IMR-90 (cell line): ENCODE results near the gene C5orf63. TPM values are rescaled to one million over a fixed set of nuclear protein-coding genes. Genes with fewer than 3 reads are reported as not detected.

ENCODE experiments used
- ATAC-seq: fragments of 200-7000 bp; cut with Tn5 transposase; 2 replicates; pipeline ENCODE4 v1.9.1; 2020; ENCODE audit warnings: low read depth, mild to moderate bottlenecking, moderate library complexity
- BruUV-seq: library from RNA; stranded (reverse); fragments of 400-500 nt; replicated peaks from 2 replicates; lab custom pipeline; 2021; lab: Mats Ljungman, UMichigan
- CTCF ChIA-PET: fragments of 300-600 bp; formaldehyde crosslinking; extraction: SDS; loops from one replicate; lab custom pipeline; 2021; ENCODE audit warnings: antibody characterized with exemption; lab: Yijun Ruan, JAX
- POLR2A ChIA-PET: fragments of 300-600 bp; sonication (Branson Sonifier 250); formaldehyde crosslinking; loops from one replicate; lab custom pipeline; 2022; ENCODE audit warnings: antibody characterized with exemption; ENCODE audit not compliant: unreplicated experiment; lab: Charles Lee
- DNase-seq: peaks from one replicate; pipeline ENCODE4 v3.0.0; 2013
- H2AFZ ChIP-seq: replicated peaks from 2 replicates; pipeline ENCODE3; 2013; ENCODE audit warnings: low read length, mild to moderate bottlenecking; ENCODE audit not compliant: poor library complexity
- H2AK5ac ChIP-seq: 2 replicates; pipeline ENCODE4 v1.6.1; 2013; ENCODE audit warnings: low read depth, low read length, inconsistent platforms
- H2AK9ac ChIP-seq: replicated peaks from 2 replicates; pipeline ENCODE3; 2013; ENCODE audit warnings: mild to moderate bottlenecking, low read depth, low read length, moderate library complexity; ENCODE audit not compliant: poor library complexity
- H2BK120ac ChIP-seq: 2 replicates; pipeline ENCODE4 v1.6.1; 2013; ENCODE audit warnings: low read depth, low read length, inconsistent platforms
- H2BK15ac ChIP-seq: 3 replicates; pipeline ENCODE4 v1.6.1; 2013; ENCODE audit warnings: low read depth, low read length, inconsistent platforms
- H2BK20ac ChIP-seq: 2 replicates; pipeline ENCODE4 v1.6.1; 2013; ENCODE audit warnings: low read depth, mild to moderate bottlenecking, inconsistent platforms, low read length, moderate library complexity
- H2BK5ac ChIP-seq: 2 replicates; pipeline ENCODE4 v1.6.1; 2013; ENCODE audit warnings: mild to moderate bottlenecking, low read depth, low read length, inconsistent platforms; ENCODE audit not compliant: poor library complexity, severe bottlenecking
- H3K14ac ChIP-seq: replicated peaks from 2 replicates; pipeline ENCODE4 v1.6.1; 2013; ENCODE audit warnings: low read depth, low read length, inconsistent platforms
- H3K18ac ChIP-seq: 2 replicates; pipeline ENCODE4 v1.6.1; 2013; ENCODE audit warnings: low read depth, low read length, control low read depth
- H3K23ac ChIP-seq: 2 replicates; pipeline ENCODE4 v1.6.1; 2013; ENCODE audit warnings: low read depth, low read length, inconsistent platforms
- H3K27ac ChIP-seq: 2 replicates; pipeline ENCODE4 v1.5.1; 2013; ENCODE audit warnings: mild to moderate bottlenecking, control low read depth, low read length; ENCODE audit not compliant: insufficient read depth
- H3K27me3 ChIP-seq: 2 replicates; pipeline ENCODE4 v1.6.1; 2013; ENCODE audit warnings: low read length; ENCODE audit not compliant: control insufficient read depth, insufficient read depth
- H3K36me3 ChIP-seq: 2 replicates; pipeline ENCODE4 v1.6.1; 2013; ENCODE audit warnings: low read length, mixed read lengths; ENCODE audit not compliant: control insufficient read depth, insufficient read depth
- H3K4ac ChIP-seq: 2 replicates; pipeline ENCODE4 v1.6.1; 2013; ENCODE audit warnings: low read depth, low read length, inconsistent platforms
- H3K4me1 ChIP-seq: 2 replicates; pipeline ENCODE4 v1.6.1; 2013; ENCODE audit warnings: low read length, mixed read lengths; ENCODE audit not compliant: control insufficient read depth, insufficient read depth
- H3K4me2 ChIP-seq: 2 replicates; pipeline ENCODE4 v1.6.1; 2013; ENCODE audit warnings: low read depth, mild to moderate bottlenecking, control low read depth, low read length, moderate library complexity
- H3K4me3 ChIP-seq: 2 replicates; pipeline ENCODE4 v1.5.1; 2013; ENCODE audit warnings: low read depth, mild to moderate bottlenecking, control low read depth, low read length, moderate library complexity; ENCODE audit not compliant: insufficient read depth
- H3K56ac ChIP-seq: 2 replicates; pipeline ENCODE4 v1.6.1; 2013; ENCODE audit warnings: low read length, inconsistent platforms; ENCODE audit not compliant: insufficient read depth; ENCODE audit errors: extremely low read depth
- H3K79me1 ChIP-seq, 2 experiments: 2 replicates each; pipeline ENCODE4 v1.6.1; 2013; ENCODE audit warnings: low read length in 2 of 2, inconsistent platforms in 1 of 2, low read depth in 1 of 2
- H3K9ac ChIP-seq: 2 replicates; pipeline ENCODE4 v1.6.1; 2013; ENCODE audit warnings: low read depth, low read length, control low read depth
- H3K9me1 ChIP-seq: 2 replicates; pipeline ENCODE4 v1.6.1; 2013; ENCODE audit warnings: low read length, inconsistent platforms; ENCODE audit not compliant: insufficient read depth
- H3K9me3 ChIP-seq: 2 replicates; pipeline ENCODE4 v1.6.1; 2013; ENCODE audit warnings: low read length; ENCODE audit not compliant: control insufficient read depth, insufficient read depth
- H4K20me1 ChIP-seq: 2 replicates; pipeline ENCODE4 v1.6.1; 2013; ENCODE audit warnings: low read length, inconsistent platforms; ENCODE audit not compliant: insufficient read depth
- H4K5ac ChIP-seq: 2 replicates; pipeline ENCODE4 v1.6.1; 2013; ENCODE audit warnings: mild to moderate bottlenecking, low read depth, low read length, control low read depth
- H4K8ac ChIP-seq, 2 experiments: 2 replicates each; pipeline ENCODE4 v1.6.1; 2013; ENCODE audit warnings: low read depth in 2 of 2, low read length in 2 of 2, control low read depth in 1 of 2, inconsistent platforms in 1 of 2
- H4K91ac ChIP-seq: 2 replicates; pipeline ENCODE4 v1.6.1; 2013; ENCODE audit warnings: low read depth, low read length, inconsistent platforms; ENCODE audit not compliant: insufficient read depth
- BHLHE40 ChIP-seq: fragments of 150-350 bp; IDR thresholded peaks from 2 replicates; pipeline ENCODE4 v1.6.1; 2016; ENCODE audit warnings: mild to moderate bottlenecking, low read depth, low read length
- CEBPB ChIP-seq: IDR thresholded peaks from 2 replicates; pipeline ENCODE4 v1.6.1; 2012; ENCODE audit warnings: low read depth, low read length, improper control_type of control experiment
- CHD1 ChIP-seq: IDR thresholded peaks from 2 replicates; pipeline ENCODE4 v1.6.1; 2012; ENCODE audit warnings: low read depth, low read length, improper control_type of control experiment
- FOS ChIP-seq: fragments of 150-350 bp; IDR thresholded peaks from 2 replicates; pipeline ENCODE4 v1.6.1; 2016; ENCODE audit warnings: low read depth, low read length
- MAFK ChIP-seq: IDR thresholded peaks from 2 replicates; pipeline ENCODE4 v1.6.1; 2012; ENCODE audit warnings: low read depth, low read length, improper control_type of control experiment
- MXI1 ChIP-seq: IDR thresholded peaks from 2 replicates; pipeline ENCODE4 v1.6.1; 2012; ENCODE audit warnings: low read depth, mild to moderate bottlenecking, low read length, moderate library complexity, borderline replicate concordance
- NFE2L2 ChIP-seq: fragments of 150-350 bp; IDR thresholded peaks from 2 replicates; pipeline ENCODE4 v1.6.1; 2016; ENCODE audit warnings: low read depth, mild to moderate bottlenecking, low read length
- RAD21 ChIP-seq: IDR thresholded peaks from 2 replicates; pipeline ENCODE4 v1.6.1; 2012; ENCODE audit warnings: low read length, improper control_type of control experiment
- RCOR1 ChIP-seq: IDR thresholded peaks from 2 replicates; pipeline ENCODE4 v1.6.1; 2012; ENCODE audit warnings: mild to moderate bottlenecking, low read length, improper control_type of control experiment; ENCODE audit not compliant: insufficient replicate concordance
- RFX5 ChIP-seq: IDR thresholded peaks from 2 replicates; pipeline ENCODE4 v1.8.0; 2012; ENCODE audit warnings: low read depth, mild to moderate bottlenecking, low read length, moderate library complexity
- SMC3 ChIP-seq: fragments of 150-350 bp; IDR thresholded peaks from 2 replicates; pipeline ENCODE4 v1.6.1; 2016; ENCODE audit warnings: low read depth, mild to moderate bottlenecking, antibody characterized with exemption, low read length, moderate library complexity
- WGBS, 2 experiments: methylation state at CpG; one replicate each; pipeline versions ENCODE4 v1.1.5 to v1.1.7; 2013; ENCODE audit warnings: missing lambda C conversion rate in 2 of 2; ENCODE audit not compliant: insufficient read length in 1 of 2; ENCODE audit errors: extremely low coverage in 2 of 2; 5-methylcytosine and 5-hydroxymethylcytosine counted together
- dilution Hi-C: fragments of 300-500 bp; cut with HindIII; formaldehyde crosslinking; loops from one replicate; pipeline ENCODE4 v1.14.3; 2018; ENCODE audit warnings: low sequenced_read_pairs; ENCODE audit not compliant: unreplicated experiment
- in situ Hi-C: fragments of 300-500 bp; cut with MboI; formaldehyde crosslinking; loops from 3 replicates; pipeline ENCODE4 v1.14.3; 2019; ENCODE audit warnings: low sequenced_read_pairs, inconsistent platforms, mixed read lengths
- intact Hi-C: fragments of 100-400 bp; cut with micrococcal nuclease; formaldehyde crosslinking; loops from 2 replicates; pipeline ENCODE4 v1.10.0; 2022
- polyA plus RNA-seq, 3 experiments: library from polyadenylated mRNA; depleted of rRNA; stranded (reverse); fragments of >200 nt; gene quantifications; 2 replicates each; pipeline ENCODE4 v1.2.3, GENCODE V29; 2012; ENCODE audit warnings: low replicate concordance in 1 of 3
- total RNA-seq: library from RNA; depleted of rRNA; stranded (reverse); fragments of >200 nt; gene quantifications from 2 replicates; pipeline ENCODE4 v1.2.3, GENCODE V29; 2012
- TF ChIP-seq, protein P1 (sequence below): fragments of 150-350 bp; IDR thresholded peaks from 2 replicates; pipeline ENCODE4 v1.6.1; 2017; ENCODE audit warnings: mild to moderate bottlenecking, antibody characterized with exemption, low read length, low read depth
- TF ChIP-seq, protein P2 (sequence below): conservative IDR thresholded peaks from 2 replicates; pipeline ENCODE4 v1.5.1; 2012; ENCODE audit warnings: mild to moderate bottlenecking, low read depth, low read length, improper control_type of control experiment
- TF ChIP-seq, protein P3 (sequence below): fragments of 150-350 bp; IDR thresholded peaks from 2 replicates; pipeline ENCODE4 v1.6.1; 2016; ENCODE audit warnings: low read depth, mild to moderate bottlenecking, low read length, moderate library complexity, borderline replicate concordance

C5orf63 gene
- total and polyA plus RNA-seq, 2 of the 4 experiments (the other 2 are of a cell fraction): 0.72 to 1.1 TPM

DNA sequence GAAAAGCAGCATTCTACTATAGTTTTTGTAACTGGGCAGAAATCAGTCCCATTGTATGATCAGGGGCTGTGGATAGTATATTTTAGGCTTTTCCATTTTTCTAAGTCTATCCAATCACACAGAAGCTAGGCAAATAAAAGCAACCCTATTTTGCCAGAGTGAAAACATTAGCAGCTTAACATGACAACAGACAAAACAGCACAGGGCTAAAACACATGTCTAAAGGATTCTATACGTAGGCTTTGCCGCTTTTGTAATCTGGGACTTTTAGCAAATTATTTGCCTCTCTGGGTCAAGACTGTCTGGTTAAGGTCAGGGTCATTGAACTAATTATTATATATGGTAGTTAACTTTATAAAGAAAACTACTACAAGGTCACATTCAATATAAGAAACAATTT is 47.1 kb downstream of the C5orf63 start:
- POLR2A ChIA-PET: no interaction called here
- H3K23ac ChIP-seq: no peak overlapping the region
- H2AK5ac ChIP-seq: no peak overlapping the region
- H4K91ac ChIP-seq: no peak overlapping the region
- in situ Hi-C loops (no loop called here), dilution Hi-C loops (no loop called here), intact Hi-C loops (loop anchor here (2.0 kb wide), 1 partner anchor 13 kb away; no protein-coding TSS in a partner anchor)
- TF ChIP-seq, protein P1, sequence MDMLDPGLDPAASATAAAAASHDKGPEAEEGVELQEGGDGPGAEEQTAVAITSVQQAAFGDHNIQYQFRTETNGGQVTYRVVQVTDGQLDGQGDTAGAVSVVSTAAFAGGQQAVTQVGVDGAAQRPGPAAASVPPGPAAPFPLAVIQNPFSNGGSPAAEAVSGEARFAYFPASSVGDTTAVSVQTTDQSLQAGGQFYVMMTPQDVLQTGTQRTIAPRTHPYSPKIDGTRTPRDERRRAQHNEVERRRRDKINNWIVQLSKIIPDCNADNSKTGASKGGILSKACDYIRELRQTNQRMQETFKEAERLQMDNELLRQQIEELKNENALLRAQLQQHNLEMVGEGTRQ: no peak
- TF ChIP-seq BHLHE40: no peak
- no peak for TF ChIP-seq SMC3
- no peak for TF ChIP-seq RFX5
- no peak for TF ChIP-seq CEBPB
- no peak for TF ChIP-seq MXI1
- TF ChIP-seq CHD1: no peak
- TF ChIP-seq MAFK: no peak
- TF ChIP-seq RAD21: no peak
- TF ChIP-seq, protein P2, sequence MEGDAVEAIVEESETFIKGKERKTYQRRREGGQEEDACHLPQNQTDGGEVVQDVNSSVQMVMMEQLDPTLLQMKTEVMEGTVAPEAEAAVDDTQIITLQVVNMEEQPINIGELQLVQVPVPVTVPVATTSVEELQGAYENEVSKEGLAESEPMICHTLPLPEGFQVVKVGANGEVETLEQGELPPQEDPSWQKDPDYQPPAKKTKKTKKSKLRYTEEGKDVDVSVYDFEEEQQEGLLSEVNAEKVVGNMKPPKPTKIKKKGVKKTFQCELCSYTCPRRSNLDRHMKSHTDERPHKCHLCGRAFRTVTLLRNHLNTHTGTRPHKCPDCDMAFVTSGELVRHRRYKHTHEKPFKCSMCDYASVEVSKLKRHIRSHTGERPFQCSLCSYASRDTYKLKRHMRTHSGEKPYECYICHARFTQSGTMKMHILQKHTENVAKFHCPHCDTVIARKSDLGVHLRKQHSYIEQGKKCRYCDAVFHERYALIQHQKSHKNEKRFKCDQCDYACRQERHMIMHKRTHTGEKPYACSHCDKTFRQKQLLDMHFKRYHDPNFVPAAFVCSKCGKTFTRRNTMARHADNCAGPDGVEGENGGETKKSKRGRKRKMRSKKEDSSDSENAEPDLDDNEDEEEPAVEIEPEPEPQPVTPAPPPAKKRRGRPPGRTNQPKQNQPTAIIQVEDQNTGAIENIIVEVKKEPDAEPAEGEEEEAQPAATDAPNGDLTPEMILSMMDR: no peak
- no peak for TF ChIP-seq RCOR1
- TF ChIP-seq, protein P3, sequence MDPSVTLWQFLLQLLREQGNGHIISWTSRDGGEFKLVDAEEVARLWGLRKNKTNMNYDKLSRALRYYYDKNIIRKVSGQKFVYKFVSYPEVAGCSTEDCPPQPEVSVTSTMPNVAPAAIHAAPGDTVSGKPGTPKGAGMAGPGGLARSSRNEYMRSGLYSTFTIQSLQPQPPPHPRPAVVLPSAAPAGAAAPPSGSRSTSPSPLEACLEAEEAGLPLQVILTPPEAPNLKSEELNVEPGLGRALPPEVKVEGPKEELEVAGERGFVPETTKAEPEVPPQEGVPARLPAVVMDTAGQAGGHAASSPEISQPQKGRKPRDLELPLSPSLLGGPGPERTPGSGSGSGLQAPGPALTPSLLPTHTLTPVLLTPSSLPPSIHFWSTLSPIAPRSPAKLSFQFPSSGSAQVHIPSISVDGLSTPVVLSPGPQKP: no peak
- TF ChIP-seq NFE2L2: no peak
- no peak for TF ChIP-seq FOS
- H3K4ac ChIP-seq: no peak overlapping the region
- H2BK20ac ChIP-seq: no peak overlapping the region
- no peak overlapping the region for H3K4me2 ChIP-seq
- no peak overlapping the region for H3K56ac ChIP-seq
- CTCF ChIA-PET: interaction anchor here (0.5 to 0.6 kb wide), 3 partner anchors 165 to 466 kb away, joined by 3 to 5 read pairs (median 3); no protein-coding TSS in a partner anchor
- DNase-seq: no peak
- H4K20me1 ChIP-seq: no peaks in the 10 kb centered on the region
- H3K27ac ChIP-seq: no peak overlapping the region
- H3K9ac ChIP-seq: no peak overlapping the region
- H3K4me1 ChIP-seq: peaks cover 3% of the 10 kb centered on the region
- no peaks in the 10 kb centered on the region for H3K9me1 ChIP-seq
- no peak overlapping the region for H2BK15ac ChIP-seq
- H2AFZ ChIP-seq: no peak overlapping the region
- ATAC-seq: no peak
- no peak overlapping the region for H3K18ac ChIP-seq
- H3K9me3 ChIP-seq: no peaks in the 10 kb centered on the region
- H3K27me3 ChIP-seq: no peaks in the 10 kb centered on the region
- H2BK120ac ChIP-seq: no peak overlapping the region
- H3K79me1 ChIP-seq: peaks cover 27 to 30% of the 10 kb centered on the region in 2 experiments; a peak in 3 of 4 replicates
- H3K4me3 ChIP-seq: no peak overlapping the region
- no peak overlapping the region for H3K14ac ChIP-seq
- WGBS, 2 experiments: no CpG with 5 or more reads among the region's 2 CpGs
- no peaks in the 10 kb centered on the region for H3K36me3 ChIP-seq
- H2AK9ac ChIP-seq: no peak overlapping the region
- no peak overlapping the region for H4K5ac ChIP-seq
- no peak overlapping the region for H2BK5ac ChIP-seq
- no TSS peak for BruUV-seq
- H4K8ac ChIP-seq: no peak overlapping the region
